H1 (cell line): ENCODE measurements around the gene PAK6. TPM values are rescaled to one million over a fixed set of nuclear protein-coding genes. Genes with fewer than 3 reads are reported as not detected.

ENCODE experiments used
- CTCF ChIA-PET: fragments of 300-600 bp; sonication (Branson Sonifier 250); formaldehyde crosslinking; loops from one replicate; lab custom pipeline; 2021; ENCODE audit not compliant: partially characterized antibody; lab: Charles Lee
- POLR2A ChIA-PET: fragments of 300-600 bp; sonication (Branson Sonifier 250); formaldehyde crosslinking; loops from one replicate; lab custom pipeline; 2021; ENCODE audit warnings: inconsistent platforms; ENCODE audit not compliant: partially characterized antibody; lab: Charles Lee
- DNase-seq, 2 experiments: peaks; one replicate each; pipeline versions ENCODE4 v3.0.0 to v3.0.0-alpha.2; 2010 to 2022; ENCODE audit warnings: low spot score in 2 of 2, low read depth in 1 of 2, mixed read lengths in 1 of 2
- FAIRE-seq: peaks from 2 replicates; lab custom pipeline; 2011; peaks lifted over from hg19 to GRCh38; lab: Jason Lieb, UNC
- H2AFZ ChIP-seq: 2 replicates; pipeline ENCODE4 v1.8.1; 2012; ENCODE audit warnings: low read length, inconsistent platforms
- H2AK5ac ChIP-seq: 2 replicates; pipeline ENCODE4 v1.6.1; 2013; ENCODE audit warnings: low read depth, low read length
- H2BK120ac ChIP-seq: replicated peaks from 2 replicates; pipeline ENCODE3; 2013; ENCODE audit warnings: low read depth, low read length, inconsistent platforms
- H2BK12ac ChIP-seq: 2 replicates; pipeline ENCODE4 v1.6.1; 2013; ENCODE audit warnings: low read depth, low read length
- H2BK15ac ChIP-seq: 2 replicates; pipeline ENCODE4 v1.6.1; 2013; ENCODE audit warnings: low read length
- H2BK20ac ChIP-seq: 2 replicates; pipeline ENCODE4 v1.6.1; 2013; ENCODE audit warnings: low read length
- H2BK5ac ChIP-seq: 2 replicates; pipeline ENCODE4 v1.6.1; 2013; ENCODE audit warnings: low read depth, low read length
- H3K14ac ChIP-seq: 2 replicates; pipeline ENCODE4 v1.6.1; 2013; ENCODE audit warnings: inconsistent platforms; ENCODE audit not compliant: insufficient read length
- H3K18ac ChIP-seq: 2 replicates; pipeline ENCODE4 v1.6.1; 2013; ENCODE audit warnings: low read length; ENCODE audit errors: extremely low read depth
- H3K23ac ChIP-seq: 2 replicates; pipeline ENCODE4 v1.6.1; 2013; ENCODE audit warnings: inconsistent platforms; ENCODE audit not compliant: insufficient read length
- H3K23me2 ChIP-seq: 2 replicates; pipeline ENCODE4 v1.6.1; 2013; ENCODE audit warnings: low read depth, low read length
- H3K27ac ChIP-seq: 2 replicates; pipeline ENCODE4 v1.6.1; 2011; ENCODE audit warnings: low read depth, low read length, inconsistent platforms
- H3K27me3 ChIP-seq, 4 experiments: replicated peaks in 1 of 4; 1 replicate in 1 of 4; 2 replicates in 3 of 4; pipeline versions ENCODE4 v1.6.1 to v1.8.1; 2011 to 2013; ENCODE audit warnings: low read length in 3 of 4, mild to moderate bottlenecking in 3 of 4, inconsistent platforms in 2 of 4, mixed read lengths in 2 of 4, moderate library complexity in 1 of 4; ENCODE audit not compliant: control insufficient read depth in 3 of 4, insufficient read depth in 3 of 4; ENCODE audit errors: extremely low read depth in 1 of 4
- H3K36me3 ChIP-seq, 4 experiments: 2 replicates each; pipeline versions ENCODE4 v1.6.1 to v1.8.1; 2011 to 2013; ENCODE audit warnings: mild to moderate bottlenecking in 4 of 4, low read length in 3 of 4, moderate library complexity in 2 of 4, control low read depth in 1 of 4, inconsistent platforms in 1 of 4; ENCODE audit not compliant: insufficient read depth in 4 of 4, control insufficient read depth in 2 of 4
- H3K4ac ChIP-seq: replicated peaks from 2 replicates; pipeline ENCODE3; 2013; ENCODE audit warnings: low read length, low read depth, mixed read lengths, inconsistent platforms; ENCODE audit not compliant: insufficient read length
- H3K4me1 ChIP-seq, 4 experiments: replicated peaks in 1 of 4; 1 replicate in 1 of 4; 2 replicates in 3 of 4; pipeline versions ENCODE4 v1.6.1 to v1.8.1; 2011 to 2013; ENCODE audit warnings: low read length in 3 of 4, inconsistent platforms in 2 of 4, mixed read lengths in 1 of 4; ENCODE audit not compliant: insufficient read depth in 4 of 4, control insufficient read depth in 3 of 4
- H3K4me2 ChIP-seq, 2 experiments: 2 replicates each; pipeline versions ENCODE4 v1.6.1 to v1.8.1; 2011 to 2013; ENCODE audit warnings: low read depth in 2 of 2, low read length in 2 of 2, control low read depth in 1 of 2, inconsistent platforms in 1 of 2, mild to moderate bottlenecking in 1 of 2; ENCODE audit not compliant: insufficient read depth in 1 of 2
- H3K4me3 ChIP-seq, 4 experiments: fragments of 200-600, 300-600 bp in 1 of 4; sonication (generic), shearing (Covaris generic), sonication (Bioruptor Twin) in 1 of 4; 2 replicates each; pipeline versions ENCODE4 v1.5.1 to v1.8.1; 2011 to 2016; ENCODE audit warnings: low read length in 4 of 4, low read depth in 3 of 4, control low read depth in 2 of 4, inconsistent platforms in 2 of 4, mild to moderate bottlenecking in 2 of 4, mixed read lengths in 1 of 4, moderate library complexity in 1 of 4; ENCODE audit not compliant: insufficient read depth in 2 of 4; ENCODE audit errors: extremely low read depth in 1 of 4
- H3K56ac ChIP-seq: replicated peaks from 2 replicates; pipeline ENCODE3; 2013; ENCODE audit warnings: low read depth, mild to moderate bottlenecking, mixed read lengths, low read length, inconsistent platforms; ENCODE audit not compliant: insufficient read length
- H3K79me1 ChIP-seq: 2 replicates; pipeline ENCODE4 v1.6.1; 2013; ENCODE audit warnings: low read depth, low read length, control low read depth
- H3K79me2 ChIP-seq, 2 experiments: 2 replicates each; pipeline versions ENCODE4 v1.6.1 to v1.8.1; 2012 to 2013; ENCODE audit warnings: low read length in 2 of 2, mild to moderate bottlenecking in 2 of 2, inconsistent platforms in 1 of 2; ENCODE audit not compliant: insufficient read depth in 2 of 2, control insufficient read depth in 1 of 2
- H3K9ac ChIP-seq, 4 experiments: replicated peaks in 1 of 4; 1 replicate in 1 of 4; 2 replicates in 3 of 4; pipeline versions ENCODE4 v1.6.1 to v1.8.1; 2011 to 2013; ENCODE audit warnings: low read depth in 3 of 4, low read length in 3 of 4, control low read depth in 2 of 4, mild to moderate bottlenecking in 2 of 4, moderate library complexity in 2 of 4, inconsistent platforms in 1 of 4; ENCODE audit errors: extremely low read depth in 1 of 4
- H3K9me3 ChIP-seq, 2 experiments: 2 replicates each; pipeline versions ENCODE4 v1.6.1 to v1.8.1; 2012 to 2013; ENCODE audit warnings: mild to moderate bottlenecking in 2 of 2, moderate library complexity in 2 of 2, control low read depth in 1 of 2, inconsistent platforms in 1 of 2, low read depth in 1 of 2, low read length in 1 of 2, mixed read lengths in 1 of 2; ENCODE audit not compliant: insufficient read depth in 2 of 2
- H4K20me1 ChIP-seq, 2 experiments: replicated peaks in 1 of 2; 2 replicates each; pipeline versions ENCODE3 to v1.8.1; 2011 to 2013; ENCODE audit warnings: inconsistent platforms in 2 of 2, low read length in 2 of 2, mild to moderate bottlenecking in 1 of 2; ENCODE audit not compliant: insufficient read depth in 2 of 2, control insufficient read depth in 1 of 2
- H4K5ac ChIP-seq: 2 replicates; pipeline ENCODE4 v1.6.1; 2013; ENCODE audit warnings: low read length, low read depth, mixed read lengths, inconsistent platforms; ENCODE audit not compliant: insufficient read length
- H4K8ac ChIP-seq: 2 replicates; pipeline ENCODE4 v1.8.0; 2013; ENCODE audit warnings: mild to moderate bottlenecking, moderate library complexity, low read length, inconsistent platforms; ENCODE audit not compliant: insufficient read depth; ENCODE audit errors: extremely low read depth
- H4K91ac ChIP-seq: replicated peaks from 2 replicates; pipeline ENCODE3; 2013; ENCODE audit warnings: low read length, mixed read lengths, inconsistent platforms; ENCODE audit not compliant: insufficient read length
- BACH1 ChIP-seq: IDR thresholded peaks from 2 replicates; pipeline ENCODE4 v1.6.1; 2012; ENCODE audit warnings: low read length, improper control_type of control experiment
- CHD1 ChIP-seq: IDR thresholded peaks from 2 replicates; pipeline ENCODE4 v1.6.1; 2012; ENCODE audit warnings: low read depth, low read length, improper control_type of control experiment
- CREB1 ChIP-seq: IDR thresholded peaks from 2 replicates; pipeline ENCODE4 v1.6.1; 2012; ENCODE audit warnings: inconsistent platforms
- GTF2F1 ChIP-seq: IDR thresholded peaks from 2 replicates; pipeline ENCODE4 v1.6.1; 2012; ENCODE audit warnings: low read depth, low read length, improper control_type of control experiment, borderline replicate concordance
- POLR2A ChIP-seq, 2 experiments: IDR thresholded peaks; 1 replicate in 1 of 2; 2 replicates in 1 of 2; pipeline ENCODE4 v1.6.1; 2011; ENCODE audit warnings: low read depth in 2 of 2, low read length in 2 of 2, mild to moderate bottlenecking in 2 of 2; ENCODE audit errors: control extremely low read depth in 1 of 2
- RBBP5 ChIP-seq: IDR thresholded peaks from 2 replicates; pipeline ENCODE4 v1.7.1; 2012; ENCODE audit warnings: low read depth, mild to moderate bottlenecking, inconsistent platforms, low read length, moderate library complexity, borderline replicate concordance
- RFX5 ChIP-seq: IDR thresholded peaks from 2 replicates; pipeline ENCODE4 v1.6.1; 2011; ENCODE audit warnings: low read depth, low read length, improper control_type of control experiment, borderline replicate concordance
- RXRA ChIP-seq: IDR thresholded peaks from 2 replicates; pipeline ENCODE4 v1.6.1; 2011; ENCODE audit warnings: low read depth, mild to moderate bottlenecking, low read length, moderate library complexity; ENCODE audit not compliant: insufficient read depth
- TCF12 ChIP-seq: IDR thresholded peaks from 2 replicates; pipeline ENCODE4 v1.6.1; 2011; ENCODE audit warnings: low read depth, mild to moderate bottlenecking, low read length
- YY1 ChIP-seq: IDR thresholded peaks from 2 replicates; pipeline ENCODE4 v1.6.1; 2011; ENCODE audit warnings: low read depth, mild to moderate bottlenecking, low read length
- WGBS, 2 experiments: shearing (Covaris generic) in 1 of 2; methylation state at CpG; one replicate each; pipeline versions ENCODE4 v1.1.6 to v1.1.7; 2013 to 2015; ENCODE audit warnings: low lambda C conversion rate in 2 of 2, mixed read lengths in 2 of 2, inconsistent platforms in 1 of 2, low coverage in 1 of 2, missing lambda C conversion rate in 1 of 2; ENCODE audit not compliant: insufficient replicate concordance in 2 of 2, insufficient coverage in 1 of 2, insufficient read length in 1 of 2; ENCODE audit errors: extremely low coverage in 1 of 2, missing lambda C conversion rate in 1 of 2; 5-methylcytosine and 5-hydroxymethylcytosine counted together
- polyA plus RNA-seq, 7 experiments: library from polyadenylated mRNA; depleted of rRNA in 3 of 7; stranded (reverse) in 5 of 7; unstranded in 2 of 7; fragments of >200 nt in 5 of 7; fragments of 200-250 nt in 2 of 7; gene quantifications; 1 replicate in 5 of 7; 2 replicates in 1 of 7; 4 replicates in 1 of 7; pipeline versions ENCODE4 v1.2.1 to v1.2.3, GENCODE V29; 2011 to 2013; ENCODE audit warnings: missing spikeins in 2 of 7, mixed read lengths in 2 of 7
- total RNA-seq: library from RNA; stranded (reverse); fragmentation: NEBNext Ultra II Directional; extraction: Animal tissue kit (Norgen Biotek cat#: 25700); gene quantifications from 2 replicates; pipeline ENCODE4 v1.2.1, GENCODE V29; 2021

The PAK6 gene
- total and polyA plus RNA-seq, 2 of the 8 experiments (the other 6 are each of a cell fraction or from before 2014, with no cell fraction given) = 6.9 to 9.4 TPM

DNA sequence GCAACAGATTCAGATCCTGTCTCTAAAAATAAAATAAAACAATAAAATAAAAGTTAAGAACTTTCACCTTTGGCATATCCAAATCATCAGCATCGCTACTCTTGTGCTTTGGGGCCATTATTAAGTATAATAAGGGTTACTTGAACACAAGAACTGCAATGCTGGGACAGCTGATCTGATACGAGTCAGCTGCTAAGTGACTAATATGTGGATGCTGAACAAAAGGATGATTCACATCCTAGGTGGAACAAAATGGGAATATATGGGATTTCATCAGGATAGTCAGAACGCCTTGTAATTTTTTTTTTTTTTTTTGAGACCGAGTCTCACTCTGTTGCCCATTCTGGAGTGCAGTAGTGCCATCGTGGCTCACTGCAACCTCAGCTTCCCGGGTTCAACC is 48.3 kb upstream of the PAK6 start:
- H3K9ac ChIP-seq = no peak overlapping the region
- no peaks in the 10 kb centered on the region for H3K4me1 ChIP-seq
- no peak overlapping the region for H3K4ac ChIP-seq
- FAIRE-seq (no peak), DNase-seq (no peak)
- H3K23ac ChIP-seq = no peak overlapping the region
- no peak overlapping the region for H2AK5ac ChIP-seq
- H3K79me1 ChIP-seq = no peaks in the 10 kb centered on the region; the same call in none of the 2 replicates
- H2AFZ ChIP-seq = no peak overlapping the region
- H3K9me3 ChIP-seq = no peaks in the 10 kb centered on the region
- H2BK120ac ChIP-seq = no peak overlapping the region
- POLR2A ChIA-PET = no interaction called here
- no peak overlapping the region for H2BK5ac ChIP-seq
- H4K91ac ChIP-seq = no peak overlapping the region
- H3K27me3 ChIP-seq = no peaks in the 10 kb centered on the region
- H3K4me2 ChIP-seq = no peak overlapping the region
- no peak overlapping the region for H2BK15ac ChIP-seq
- no peak overlapping the region for H3K14ac ChIP-seq
- peaks cover 0 to 1% of the 10 kb centered on the region in 2 experiments for H4K20me1 ChIP-seq
- H2BK12ac ChIP-seq = no peak overlapping the region
- H4K5ac ChIP-seq = no peak overlapping the region
- H3K56ac ChIP-seq = no peak overlapping the region
- peaks cover 2% of the 10 kb centered on the region; the same call in 1 of the 2 replicates for H3K23me2 ChIP-seq
- H2BK20ac ChIP-seq = no peak overlapping the region
- no peak overlapping the region for H3K18ac ChIP-seq
- H4K8ac ChIP-seq = no peak overlapping the region
- H3K79me2 ChIP-seq = peaks cover 0 to 34% of the 10 kb centered on the region in 2 experiments; a peak in 2 of 4 replicates
- peaks cover 7 to 71% (median 49%) of the 10 kb centered on the region in 4 experiments for H3K36me3 ChIP-seq
- TF ChIP-seq RBBP5 = no peak
- no peak for TF ChIP-seq RFX5
- TF ChIP-seq GTF2F1 = no peak
- TF ChIP-seq BACH1 = no peak
- no peak for TF ChIP-seq RXRA
- TF ChIP-seq CHD1 = no peak
- TF ChIP-seq CREB1 = no peak
- TF ChIP-seq POLR2A (IDR thresholded peaks at IDR 0.05; ENCODE audit: control extremely low read depth in 1 of 2, low read depth in 2 of 2, low read length in 2 of 2) = no peak
- TF ChIP-seq YY1 = no peak
- no peak for TF ChIP-seq TCF12
- no peak overlapping the region for H3K4me3 ChIP-seq
- CTCF ChIA-PET = interaction anchor here (1.2 to 1.4 kb wide), 2 partner anchors 21 to 89 kb away, joined by 3 to 4 read pairs; no protein-coding TSS in a partner anchor
- WGBS, 2 experiments = 86% methylated on average over 6 of the region's 6 CpGs; no CpG with 5 or more reads in 1 of the 2 experiments
- no peak overlapping the region for H3K27ac ChIP-seq
